A673 (cell line): ENCODE data around the gene CYP4F3.
"Not testable (repeated sequence)": the region's sequence is repeated elsewhere in the genome, so short reads cannot be mapped to it uniquely, and the experiment has no call there.

Source experiments
- EZH2 ChIP-seq: fragments of 200-600 bp; sonication (generic); IDR thresholded peaks from 2 replicates; pipeline ENCODE4 v1.6.1; 2017; ENCODE audit warnings: borderline replicate concordance, low read depth, mild to moderate bottlenecking, mixed read lengths, antibody characterized with exemption, low read length; ENCODE audit not compliant: poor library complexity, severe bottlenecking
- TF ChIP-seq, protein P1 (sequence below): fragments of 300-800, 200-600 bp; sonication (generic); conservative IDR thresholded peaks from 2 replicates; pipeline ENCODE4 v1.5.1; 2017; ENCODE audit warnings: low read depth, mild to moderate bottlenecking, antibody characterized with exemption, low read length, moderate library complexity, mixed read lengths

DNA sequence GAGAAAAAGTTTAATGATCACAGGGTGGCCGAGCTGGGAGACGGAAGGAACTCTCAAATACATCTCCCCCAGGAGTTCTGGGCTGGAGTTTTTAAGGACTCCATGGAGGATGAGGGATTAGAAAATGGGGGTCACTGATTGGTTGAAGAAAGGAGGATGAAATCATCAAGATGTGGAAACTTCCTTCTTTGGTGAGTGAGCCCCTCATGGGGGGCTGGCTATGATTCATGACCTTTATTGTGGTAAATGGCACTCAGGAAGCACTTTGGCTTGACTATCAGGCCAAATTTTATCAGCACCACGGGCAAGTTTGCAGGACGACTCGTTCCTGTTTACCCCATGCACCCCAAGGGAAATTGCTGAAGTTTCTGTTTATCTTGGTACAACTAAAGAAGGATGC, 48.2 kb upstream of the CYP4F3 start:
- TF ChIP-seq, protein P1, sequence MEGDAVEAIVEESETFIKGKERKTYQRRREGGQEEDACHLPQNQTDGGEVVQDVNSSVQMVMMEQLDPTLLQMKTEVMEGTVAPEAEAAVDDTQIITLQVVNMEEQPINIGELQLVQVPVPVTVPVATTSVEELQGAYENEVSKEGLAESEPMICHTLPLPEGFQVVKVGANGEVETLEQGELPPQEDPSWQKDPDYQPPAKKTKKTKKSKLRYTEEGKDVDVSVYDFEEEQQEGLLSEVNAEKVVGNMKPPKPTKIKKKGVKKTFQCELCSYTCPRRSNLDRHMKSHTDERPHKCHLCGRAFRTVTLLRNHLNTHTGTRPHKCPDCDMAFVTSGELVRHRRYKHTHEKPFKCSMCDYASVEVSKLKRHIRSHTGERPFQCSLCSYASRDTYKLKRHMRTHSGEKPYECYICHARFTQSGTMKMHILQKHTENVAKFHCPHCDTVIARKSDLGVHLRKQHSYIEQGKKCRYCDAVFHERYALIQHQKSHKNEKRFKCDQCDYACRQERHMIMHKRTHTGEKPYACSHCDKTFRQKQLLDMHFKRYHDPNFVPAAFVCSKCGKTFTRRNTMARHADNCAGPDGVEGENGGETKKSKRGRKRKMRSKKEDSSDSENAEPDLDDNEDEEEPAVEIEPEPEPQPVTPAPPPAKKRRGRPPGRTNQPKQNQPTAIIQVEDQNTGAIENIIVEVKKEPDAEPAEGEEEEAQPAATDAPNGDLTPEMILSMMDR: not testable (repeated sequence)
- TF ChIP-seq EZH2: not testable (repeated sequence)
